ENCODE measurements around the gene JSRP1.

DNA sequence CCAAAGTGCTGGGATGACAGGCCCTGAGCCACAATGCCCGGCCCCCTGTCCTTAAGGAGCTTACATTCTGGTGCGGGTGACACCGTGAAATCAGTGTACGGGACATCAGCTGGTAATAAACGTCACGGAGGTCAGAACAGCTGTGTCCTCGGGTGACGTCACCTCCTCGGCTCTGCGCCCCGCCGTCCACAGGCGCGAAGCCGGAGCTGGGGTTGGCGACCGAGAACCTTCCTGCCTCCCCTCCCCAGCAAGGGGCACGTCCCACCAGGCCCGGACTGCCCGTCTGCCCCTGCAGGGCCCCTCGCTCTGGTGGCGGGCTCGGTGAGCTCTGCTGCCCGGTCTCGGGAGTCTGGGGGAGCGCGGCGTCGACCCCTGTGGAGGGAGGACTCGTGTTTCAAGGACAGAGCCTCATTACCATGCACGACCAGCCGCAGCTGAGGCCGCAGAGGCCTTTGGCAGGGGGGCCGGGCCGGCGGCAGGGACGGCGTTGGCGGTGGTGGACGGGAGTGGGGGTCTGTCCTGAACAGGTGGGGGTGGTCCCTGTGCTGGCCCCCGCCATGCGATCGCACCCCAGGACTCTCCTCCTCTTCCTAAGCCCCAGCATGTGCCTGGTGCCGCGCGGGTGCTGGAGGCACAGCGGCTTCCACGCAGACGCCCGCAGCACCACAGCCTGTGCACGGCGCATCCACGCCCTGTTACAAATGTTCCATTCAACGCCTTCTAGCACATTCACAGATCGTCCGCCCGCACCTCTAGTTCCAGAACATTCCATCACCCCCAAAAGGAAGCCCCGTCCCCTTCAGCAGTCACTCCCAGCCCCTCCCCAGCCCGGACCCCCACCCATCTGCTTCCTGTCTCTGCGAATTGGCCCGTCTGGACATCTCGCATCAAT, 46.3 kb upstream of the JSRP1 start:
- TF ChIP-seq, protein P1, sequence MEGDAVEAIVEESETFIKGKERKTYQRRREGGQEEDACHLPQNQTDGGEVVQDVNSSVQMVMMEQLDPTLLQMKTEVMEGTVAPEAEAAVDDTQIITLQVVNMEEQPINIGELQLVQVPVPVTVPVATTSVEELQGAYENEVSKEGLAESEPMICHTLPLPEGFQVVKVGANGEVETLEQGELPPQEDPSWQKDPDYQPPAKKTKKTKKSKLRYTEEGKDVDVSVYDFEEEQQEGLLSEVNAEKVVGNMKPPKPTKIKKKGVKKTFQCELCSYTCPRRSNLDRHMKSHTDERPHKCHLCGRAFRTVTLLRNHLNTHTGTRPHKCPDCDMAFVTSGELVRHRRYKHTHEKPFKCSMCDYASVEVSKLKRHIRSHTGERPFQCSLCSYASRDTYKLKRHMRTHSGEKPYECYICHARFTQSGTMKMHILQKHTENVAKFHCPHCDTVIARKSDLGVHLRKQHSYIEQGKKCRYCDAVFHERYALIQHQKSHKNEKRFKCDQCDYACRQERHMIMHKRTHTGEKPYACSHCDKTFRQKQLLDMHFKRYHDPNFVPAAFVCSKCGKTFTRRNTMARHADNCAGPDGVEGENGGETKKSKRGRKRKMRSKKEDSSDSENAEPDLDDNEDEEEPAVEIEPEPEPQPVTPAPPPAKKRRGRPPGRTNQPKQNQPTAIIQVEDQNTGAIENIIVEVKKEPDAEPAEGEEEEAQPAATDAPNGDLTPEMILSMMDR (IDR thresholded peaks at IDR 0.05; ENCODE audit: insufficient read depth, low read length), result no peak
- TF ChIP-seq GABPA (IDR thresholded peaks at IDR 0.05; ENCODE audit: low read depth) (no peak), SPI1 (IDR thresholded peaks at IDR 0.05; ENCODE audit: borderline replicate concordance, low read depth) (no peak)
- TF ChIP-seq, protein P2, sequence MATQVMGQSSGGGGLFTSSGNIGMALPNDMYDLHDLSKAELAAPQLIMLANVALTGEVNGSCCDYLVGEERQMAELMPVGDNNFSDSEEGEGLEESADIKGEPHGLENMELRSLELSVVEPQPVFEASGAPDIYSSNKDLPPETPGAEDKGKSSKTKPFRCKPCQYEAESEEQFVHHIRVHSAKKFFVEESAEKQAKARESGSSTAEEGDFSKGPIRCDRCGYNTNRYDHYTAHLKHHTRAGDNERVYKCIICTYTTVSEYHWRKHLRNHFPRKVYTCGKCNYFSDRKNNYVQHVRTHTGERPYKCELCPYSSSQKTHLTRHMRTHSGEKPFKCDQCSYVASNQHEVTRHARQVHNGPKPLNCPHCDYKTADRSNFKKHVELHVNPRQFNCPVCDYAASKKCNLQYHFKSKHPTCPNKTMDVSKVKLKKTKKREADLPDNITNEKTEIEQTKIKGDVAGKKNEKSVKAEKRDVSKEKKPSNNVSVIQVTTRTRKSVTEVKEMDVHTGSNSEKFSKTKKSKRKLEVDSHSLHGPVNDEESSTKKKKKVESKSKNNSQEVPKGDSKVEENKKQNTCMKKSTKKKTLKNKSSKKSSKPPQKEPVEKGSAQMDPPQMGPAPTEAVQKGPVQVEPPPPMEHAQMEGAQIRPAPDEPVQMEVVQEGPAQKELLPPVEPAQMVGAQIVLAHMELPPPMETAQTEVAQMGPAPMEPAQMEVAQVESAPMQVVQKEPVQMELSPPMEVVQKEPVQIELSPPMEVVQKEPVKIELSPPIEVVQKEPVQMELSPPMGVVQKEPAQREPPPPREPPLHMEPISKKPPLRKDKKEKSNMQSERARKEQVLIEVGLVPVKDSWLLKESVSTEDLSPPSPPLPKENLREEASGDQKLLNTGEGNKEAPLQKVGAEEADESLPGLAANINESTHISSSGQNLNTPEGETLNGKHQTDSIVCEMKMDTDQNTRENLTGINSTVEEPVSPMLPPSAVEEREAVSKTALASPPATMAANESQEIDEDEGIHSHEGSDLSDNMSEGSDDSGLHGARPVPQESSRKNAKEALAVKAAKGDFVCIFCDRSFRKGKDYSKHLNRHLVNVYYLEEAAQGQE (IDR thresholded peaks at IDR 0.05; ENCODE audit: insufficient replicate concordance, low read depth), result no peak
